ENCODE data around the gene CGAS. TPM values are rescaled to one million over a fixed set of nuclear protein-coding genes. Genes with fewer than 3 reads are reported as not detected.

Gene CGAS
- total RNA-seq, 1 experiment from 2014 or later = 6.4 TPM

DNA sequence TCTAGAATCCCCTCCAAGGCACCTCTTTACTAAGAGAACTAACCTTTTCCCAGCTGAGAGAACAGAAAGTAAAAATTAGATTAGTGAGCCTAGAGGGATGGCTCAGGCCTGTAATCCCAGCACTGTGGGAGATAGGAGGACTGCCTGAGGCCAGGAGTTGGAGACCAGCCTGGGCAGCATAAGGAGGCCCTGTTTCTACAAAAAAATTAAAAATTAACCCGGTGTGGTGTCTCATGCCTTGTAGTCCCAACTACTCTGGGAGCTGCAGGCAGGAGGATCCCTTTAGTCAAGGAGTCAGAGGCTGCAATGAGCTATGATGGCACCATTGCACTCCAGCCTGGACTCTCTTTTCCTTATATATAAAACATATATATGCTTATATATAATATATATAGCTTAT is 76.9 kb downstream of the CGAS start:
- CTCF ChIA-PET = interaction anchor here (0.9 kb wide), 1 partner anchor 14 kb away, joined by 5 read pairs; no protein-coding TSS in a partner anchor
- Mint-ChIP-seq H3K27ac (no peak overlapping the region), H3K4me3 (no peak overlapping the region), H3K4me1 (no peaks in the 10 kb centered on the region), H3K36me3 (no peaks in the 10 kb centered on the region), H3K9me3 (peaks cover 7% of the 10 kb centered on the region; the same call in 1 of the 2 replicates), H3K27me3 (ENCODE audit: low read depth) (no peaks in the 10 kb centered on the region; the same call in 1 of the 2 replicates)
- POLR2A ChIA-PET = no interaction called here
- DNase-seq (ENCODE audit: low spot score) (no peak), ATAC-seq (no peak)
- TF ChIP-seq TEAD4 (CRISPR knock-in tag; IDR thresholded peaks at IDR 0.05) (no peak), IRF2 (CRISPR knock-in tag; IDR thresholded peaks at IDR 0.05; ENCODE audit: borderline replicate concordance, low read depth) (no peak), NR1H2 (CRISPR knock-in tag; IDR thresholded peaks at IDR 0.05) (no peak), ESRRA (CRISPR knock-in tag; IDR thresholded peaks at IDR 0.05; ENCODE audit: borderline replicate concordance) (no peak), EMX1 (CRISPR knock-in tag; IDR thresholded peaks at IDR 0.05) (no peak), GABPB1 (CRISPR knock-in tag; IDR thresholded peaks at IDR 0.05) (no peak), HMGA2 (CRISPR knock-in tag; IDR thresholded peaks at IDR 0.05) (no peak), JAZF1 (CRISPR knock-in tag; IDR thresholded peaks at IDR 0.05) (no peak), MXD4 (CRISPR knock-in tag; IDR thresholded peaks at IDR 0.05; ENCODE audit: borderline replicate concordance) (no peak)
- TF ChIP-seq, protein P1, sequence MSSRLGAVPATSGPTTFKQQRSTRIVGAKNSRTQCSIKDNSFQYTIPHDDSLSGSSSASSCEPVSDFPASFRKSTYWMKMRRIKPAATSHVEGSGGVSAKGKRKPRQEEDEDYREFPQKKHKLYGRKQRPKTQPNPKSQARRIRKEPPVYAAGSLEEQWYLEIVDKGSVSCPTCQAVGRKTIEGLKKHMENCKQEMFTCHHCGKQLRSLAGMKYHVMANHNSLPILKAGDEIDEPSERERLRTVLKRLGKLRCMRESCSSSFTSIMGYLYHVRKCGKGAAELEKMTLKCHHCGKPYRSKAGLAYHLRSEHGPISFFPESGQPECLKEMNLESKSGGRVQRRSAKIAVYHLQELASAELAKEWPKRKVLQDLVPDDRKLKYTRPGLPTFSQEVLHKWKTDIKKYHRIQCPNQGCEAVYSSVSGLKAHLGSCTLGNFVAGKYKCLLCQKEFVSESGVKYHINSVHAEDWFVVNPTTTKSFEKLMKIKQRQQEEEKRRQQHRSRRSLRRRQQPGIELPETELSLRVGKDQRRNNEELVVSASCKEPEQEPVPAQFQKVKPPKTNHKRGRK (CRISPR knock-in tag; IDR thresholded peaks at IDR 0.05; ENCODE audit: borderline replicate concordance) = no peak
- TF ChIP-seq, protein P2, sequence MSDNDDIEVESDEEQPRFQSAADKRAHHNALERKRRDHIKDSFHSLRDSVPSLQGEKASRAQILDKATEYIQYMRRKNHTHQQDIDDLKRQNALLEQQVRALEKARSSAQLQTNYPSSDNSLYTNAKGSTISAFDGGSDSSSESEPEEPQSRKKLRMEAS (CRISPR knock-in tag; IDR thresholded peaks at IDR 0.05) = no peak
- TF ChIP-seq, protein P3, sequence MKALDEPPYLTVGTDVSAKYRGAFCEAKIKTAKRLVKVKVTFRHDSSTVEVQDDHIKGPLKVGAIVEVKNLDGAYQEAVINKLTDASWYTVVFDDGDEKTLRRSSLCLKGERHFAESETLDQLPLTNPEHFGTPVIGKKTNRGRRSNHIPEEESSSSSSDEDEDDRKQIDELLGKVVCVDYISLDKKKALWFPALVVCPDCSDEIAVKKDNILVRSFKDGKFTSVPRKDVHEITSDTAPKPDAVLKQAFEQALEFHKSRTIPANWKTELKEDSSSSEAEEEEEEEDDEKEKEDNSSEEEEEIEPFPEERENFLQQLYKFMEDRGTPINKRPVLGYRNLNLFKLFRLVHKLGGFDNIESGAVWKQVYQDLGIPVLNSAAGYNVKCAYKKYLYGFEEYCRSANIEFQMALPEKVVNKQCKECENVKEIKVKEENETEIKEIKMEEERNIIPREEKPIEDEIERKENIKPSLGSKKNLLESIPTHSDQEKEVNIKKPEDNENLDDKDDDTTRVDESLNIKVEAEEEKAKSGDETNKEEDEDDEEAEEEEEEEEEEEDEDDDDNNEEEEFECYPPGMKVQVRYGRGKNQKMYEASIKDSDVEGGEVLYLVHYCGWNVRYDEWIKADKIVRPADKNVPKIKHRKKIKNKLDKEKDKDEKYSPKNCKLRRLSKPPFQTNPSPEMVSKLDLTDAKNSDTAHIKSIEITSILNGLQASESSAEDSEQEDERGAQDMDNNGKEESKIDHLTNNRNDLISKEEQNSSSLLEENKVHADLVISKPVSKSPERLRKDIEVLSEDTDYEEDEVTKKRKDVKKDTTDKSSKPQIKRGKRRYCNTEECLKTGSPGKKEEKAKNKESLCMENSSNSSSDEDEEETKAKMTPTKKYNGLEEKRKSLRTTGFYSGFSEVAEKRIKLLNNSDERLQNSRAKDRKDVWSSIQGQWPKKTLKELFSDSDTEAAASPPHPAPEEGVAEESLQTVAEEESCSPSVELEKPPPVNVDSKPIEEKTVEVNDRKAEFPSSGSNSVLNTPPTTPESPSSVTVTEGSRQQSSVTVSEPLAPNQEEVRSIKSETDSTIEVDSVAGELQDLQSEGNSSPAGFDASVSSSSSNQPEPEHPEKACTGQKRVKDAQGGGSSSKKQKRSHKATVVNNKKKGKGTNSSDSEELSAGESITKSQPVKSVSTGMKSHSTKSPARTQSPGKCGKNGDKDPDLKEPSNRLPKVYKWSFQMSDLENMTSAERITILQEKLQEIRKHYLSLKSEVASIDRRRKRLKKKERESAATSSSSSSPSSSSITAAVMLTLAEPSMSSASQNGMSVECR (CRISPR knock-in tag; IDR thresholded peaks at IDR 0.05; ENCODE audit: borderline replicate concordance) = no peak
- TF ChIP-seq, protein P4, sequence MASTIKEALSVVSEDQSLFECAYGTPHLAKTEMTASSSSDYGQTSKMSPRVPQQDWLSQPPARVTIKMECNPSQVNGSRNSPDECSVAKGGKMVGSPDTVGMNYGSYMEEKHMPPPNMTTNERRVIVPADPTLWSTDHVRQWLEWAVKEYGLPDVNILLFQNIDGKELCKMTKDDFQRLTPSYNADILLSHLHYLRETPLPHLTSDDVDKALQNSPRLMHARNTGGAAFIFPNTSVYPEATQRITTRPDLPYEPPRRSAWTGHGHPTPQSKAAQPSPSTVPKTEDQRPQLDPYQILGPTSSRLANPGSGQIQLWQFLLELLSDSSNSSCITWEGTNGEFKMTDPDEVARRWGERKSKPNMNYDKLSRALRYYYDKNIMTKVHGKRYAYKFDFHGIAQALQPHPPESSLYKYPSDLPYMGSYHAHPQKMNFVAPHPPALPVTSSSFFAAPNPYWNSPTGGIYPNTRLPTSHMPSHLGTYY (CRISPR knock-in tag; IDR thresholded peaks at IDR 0.05) = no peak
- TF ChIP-seq, protein P5, sequence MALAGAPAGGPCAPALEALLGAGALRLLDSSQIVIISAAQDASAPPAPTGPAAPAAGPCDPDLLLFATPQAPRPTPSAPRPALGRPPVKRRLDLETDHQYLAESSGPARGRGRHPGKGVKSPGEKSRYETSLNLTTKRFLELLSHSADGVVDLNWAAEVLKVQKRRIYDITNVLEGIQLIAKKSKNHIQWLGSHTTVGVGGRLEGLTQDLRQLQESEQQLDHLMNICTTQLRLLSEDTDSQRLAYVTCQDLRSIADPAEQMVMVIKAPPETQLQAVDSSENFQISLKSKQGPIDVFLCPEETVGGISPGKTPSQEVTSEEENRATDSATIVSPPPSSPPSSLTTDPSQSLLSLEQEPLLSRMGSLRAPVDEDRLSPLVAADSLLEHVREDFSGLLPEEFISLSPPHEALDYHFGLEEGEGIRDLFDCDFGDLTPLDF (CRISPR knock-in tag; IDR thresholded peaks at IDR 0.05) = no peak

Other genes with a start within 250 kb of the CGAS start
- gene KHDC1L, start 226.8 kb downstream of the CGAS start, total RNA-seq (2021) = 0.28 TPM in 1 of 3 replicates, not detected in the others
- 7.3 to 8.9 TPM (median 7.7 TPM) in 3 replicates for gene KHDC1, start 189.1 kb downstream of the CGAS start, total RNA-seq (2021)
- 5.5 to 7.6 TPM (median 6.7 TPM) in 3 replicates for gene DPPA5, start 98.0 kb downstream of the CGAS start, total RNA-seq (2021)
- gene KHDC3L, start 89.6 kb downstream of the CGAS start, total RNA-seq (2021) = 0.23 to 0.57 TPM in 2 of 3 replicates, not detected in the other
- 0.87 to 1.1 TPM (median 0.89 TPM) in 3 replicates for gene OOEP, start 82.4 kb downstream of the CGAS start, total RNA-seq (2021)
- 0.39 to 0.68 TPM (median 0.60 TPM) in 3 replicates for gene DDX43, start 57.5 kb downstream of the CGAS start, total RNA-seq (2021)
- 24.1 to 32.4 TPM (median 28.2 TPM) in 3 replicates for gene MTO1, start 9.4 kb upstream of the CGAS start, total RNA-seq (2021)
- gene EEF1A1, start 68.7 kb upstream of the CGAS start, total RNA-seq (2021) = 11,564 to 13,111 TPM (median 12,917 TPM) in 3 replicates
- gene SLC17A5, start 201.7 kb upstream of the CGAS start, total RNA-seq (2021) = 8.6 to 9.3 TPM (median 8.9 TPM) in 3 replicates
- 3.5 to 4.5 TPM (median 4.0 TPM) in 3 replicates for gene CD109, start 243.9 kb upstream of the CGAS start, total RNA-seq (2021)